Epithelial cell of esophagus (primary cell): Measurements from ENCODE around the gene STMN3.
"Not testable (repeated sequence)": the region's sequence is repeated elsewhere in the genome, so short reads cannot be mapped to it uniquely, and the experiment has no call there.

Experiments
- DNase-seq: peaks from one replicate; pipeline ENCODE4 v3.0.0; 2010; ENCODE audit warnings: low read depth
- H3K4me3 ChIP-seq: 2 replicates; pipeline ENCODE4 v1.5.1; 2011; ENCODE audit warnings: mild to moderate bottlenecking, low read length, control low read depth
- TF ChIP-seq, protein P1 (sequence below): IDR thresholded peaks from 2 replicates; pipeline ENCODE4 v1.5.1; 2011; ENCODE audit warnings: low read depth, mild to moderate bottlenecking, low read length, control low read depth, inconsistent platforms; ENCODE audit not compliant: insufficient read depth; ENCODE audit errors: missing control alignments

STMN3 gene

DNA sequence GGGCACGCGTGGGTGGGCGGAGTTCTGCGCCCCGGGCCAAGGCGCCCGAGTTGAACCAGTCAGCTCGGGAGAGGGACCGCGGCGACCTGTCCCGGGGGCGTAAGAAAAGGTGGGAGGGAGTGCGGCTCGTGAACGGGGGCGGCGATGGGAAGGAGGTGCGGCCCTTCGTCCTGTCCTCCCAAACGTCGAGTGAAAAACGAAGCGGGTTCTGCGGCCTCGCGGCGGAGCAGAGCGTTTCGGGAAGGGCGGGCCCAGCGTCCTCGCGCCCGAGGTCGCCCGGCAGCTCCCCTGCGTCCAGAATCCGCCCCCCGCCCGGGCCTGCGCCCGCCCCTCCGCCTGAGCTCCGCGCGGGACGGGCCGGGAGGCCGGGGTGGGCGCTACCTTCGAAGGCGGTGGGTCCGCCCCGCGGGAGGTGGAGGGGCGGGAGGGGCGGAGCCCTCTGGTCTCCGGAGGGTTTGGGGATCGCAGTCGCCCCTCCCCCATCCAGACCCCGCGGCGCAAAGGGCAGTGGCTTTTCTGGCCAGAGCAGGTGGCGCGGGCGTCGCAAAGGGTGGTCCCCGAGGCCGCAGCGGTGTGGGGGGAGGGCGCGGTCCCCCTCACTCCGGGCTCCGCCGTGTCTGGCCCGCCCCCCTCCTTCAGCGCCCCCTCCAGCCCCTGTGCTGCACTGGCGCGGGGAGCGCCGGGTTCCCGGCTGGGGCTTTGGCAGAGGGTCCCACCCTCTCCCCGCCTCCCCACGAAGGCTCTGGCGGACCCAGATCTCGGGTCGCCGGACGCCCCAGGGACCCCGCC lies 838 bp downstream of the STMN3 start:
- no peak for DNase-seq
- TF ChIP-seq, protein P1, sequence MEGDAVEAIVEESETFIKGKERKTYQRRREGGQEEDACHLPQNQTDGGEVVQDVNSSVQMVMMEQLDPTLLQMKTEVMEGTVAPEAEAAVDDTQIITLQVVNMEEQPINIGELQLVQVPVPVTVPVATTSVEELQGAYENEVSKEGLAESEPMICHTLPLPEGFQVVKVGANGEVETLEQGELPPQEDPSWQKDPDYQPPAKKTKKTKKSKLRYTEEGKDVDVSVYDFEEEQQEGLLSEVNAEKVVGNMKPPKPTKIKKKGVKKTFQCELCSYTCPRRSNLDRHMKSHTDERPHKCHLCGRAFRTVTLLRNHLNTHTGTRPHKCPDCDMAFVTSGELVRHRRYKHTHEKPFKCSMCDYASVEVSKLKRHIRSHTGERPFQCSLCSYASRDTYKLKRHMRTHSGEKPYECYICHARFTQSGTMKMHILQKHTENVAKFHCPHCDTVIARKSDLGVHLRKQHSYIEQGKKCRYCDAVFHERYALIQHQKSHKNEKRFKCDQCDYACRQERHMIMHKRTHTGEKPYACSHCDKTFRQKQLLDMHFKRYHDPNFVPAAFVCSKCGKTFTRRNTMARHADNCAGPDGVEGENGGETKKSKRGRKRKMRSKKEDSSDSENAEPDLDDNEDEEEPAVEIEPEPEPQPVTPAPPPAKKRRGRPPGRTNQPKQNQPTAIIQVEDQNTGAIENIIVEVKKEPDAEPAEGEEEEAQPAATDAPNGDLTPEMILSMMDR: no peak
- no peak overlapping the region for H3K4me3 ChIP-seq

DNA sequence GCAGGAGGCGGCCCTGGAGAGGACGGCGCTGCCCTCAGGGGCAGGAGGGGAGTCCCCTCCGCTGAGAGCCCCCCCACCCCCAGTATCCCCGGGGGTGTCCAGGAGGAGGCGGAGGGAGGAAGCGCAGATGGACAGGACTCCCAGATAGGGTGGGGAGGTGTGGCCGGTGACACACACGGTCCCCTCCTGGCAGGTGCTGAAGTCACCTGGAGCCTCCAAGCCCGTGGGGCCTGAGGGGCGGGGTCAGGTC lies 1.4 kb downstream of the STMN3 start:
- DNase-seq: no peak
- no peak overlapping the region for H3K4me3 ChIP-seq
- TF ChIP-seq, protein P1: no peak

DNA sequence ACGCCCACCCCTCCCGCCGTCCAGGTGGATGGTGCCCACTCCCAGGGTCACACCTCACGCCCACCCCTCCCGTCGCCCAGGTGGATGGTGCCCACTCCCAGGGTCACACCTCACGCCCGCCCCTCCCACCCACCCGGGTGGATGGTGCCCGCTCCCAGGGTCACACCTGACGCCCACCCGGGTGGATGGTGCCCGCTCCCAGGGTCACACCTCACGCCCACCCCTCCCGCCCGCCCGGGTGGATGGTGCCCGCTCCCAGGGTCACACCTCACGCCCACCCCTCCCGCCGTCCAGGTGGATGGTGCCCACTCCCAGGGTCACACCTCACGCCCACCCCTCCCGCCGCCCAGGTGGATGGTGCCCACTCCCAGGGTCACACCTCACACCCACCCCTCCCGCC lies 2.7 kb downstream of the STMN3 start:
- not testable (repeated sequence) for DNase-seq, H3K4me3 ChIP-seq

DNA sequence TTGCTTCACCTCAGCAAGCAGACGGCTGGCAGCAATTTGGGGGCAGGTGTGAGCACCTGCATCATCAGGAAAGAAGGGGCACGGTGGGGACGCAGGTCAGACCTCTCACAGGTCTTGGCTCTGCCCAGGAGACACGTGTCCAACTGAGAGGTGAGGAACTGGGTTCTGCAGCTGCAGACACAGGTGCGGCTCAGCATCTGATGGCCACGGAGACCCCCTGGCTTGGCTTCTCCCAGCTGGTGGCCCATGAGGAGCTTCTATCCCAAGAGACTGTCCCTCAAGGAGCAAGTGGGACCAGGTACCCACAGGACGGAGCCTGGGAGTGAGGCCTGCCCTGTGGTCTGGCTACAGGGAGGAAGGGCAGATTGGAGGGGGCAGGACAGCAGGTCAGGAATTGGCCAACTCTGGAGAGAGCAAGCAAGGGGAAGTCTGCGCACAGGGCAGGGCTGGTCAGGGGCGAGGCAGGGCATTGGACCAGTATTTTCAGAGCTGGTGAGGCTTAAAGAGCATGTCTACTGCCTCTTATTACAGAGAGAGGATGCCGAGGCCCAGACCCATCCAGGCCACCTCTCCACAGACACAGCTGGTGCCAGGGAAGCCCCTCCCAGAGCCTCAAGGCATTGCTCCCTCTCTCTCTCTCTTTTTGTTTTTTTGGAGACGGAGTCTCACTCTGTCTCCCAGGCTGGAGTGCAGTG lies 4.2 kb downstream of the STMN3 start:
- H3K4me3 ChIP-seq: no peak overlapping the region
- DNase-seq: no peak
- TF ChIP-seq, protein P1: no peak

GRCh38 chr20:63648190-63648589 lies 5.0 kb downstream of the STMN3 start:
- TF ChIP-seq, protein P1: no peak
- no peak overlapping the region for H3K4me3 ChIP-seq
- no peak for DNase-seq

DNA sequence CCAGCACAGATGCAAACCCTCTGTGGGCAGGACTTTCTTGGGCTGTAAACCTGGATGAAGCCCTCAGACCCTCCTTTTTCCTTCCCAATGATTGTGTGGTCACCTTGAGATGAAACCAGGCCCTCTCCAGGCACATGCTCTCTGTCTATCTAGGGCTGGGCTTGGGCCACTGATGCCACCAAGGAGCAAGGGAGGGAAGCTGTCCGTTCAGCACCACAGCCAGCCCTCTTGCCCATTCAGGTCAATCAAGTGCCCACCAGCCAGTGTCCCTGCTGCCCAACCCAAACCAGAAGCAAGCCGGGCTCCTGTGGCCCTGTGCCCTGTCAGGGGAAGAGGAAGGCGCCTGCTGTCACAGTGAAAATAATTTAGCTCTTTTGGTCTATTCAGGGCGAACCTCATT lies 8.0 kb downstream of the STMN3 start:
- H3K4me3 ChIP-seq: no peak overlapping the region
- TF ChIP-seq, protein P1: no peak

GRCh38 chr20:63643946-63644345 lies 9.3 kb downstream of the STMN3 start:
- DNase-seq: no peak
- no peak overlapping the region for H3K4me3 ChIP-seq
- TF ChIP-seq, protein P1: no peak

More for the DNA sequence above, 8.0 kb downstream of the STMN3 start:
- no peak for DNase-seq
